Trophoblast cell (in vitro differentiated cells and primary cell): Measurements from ENCODE around the gene ZCCHC8.

Experiments used
- DNase-seq, 2 donors: peaks; one replicate each; pipeline ENCODE4 v3.0.0-alpha.2; 2016
- H2AFZ ChIP-seq: 2 replicates; pipeline ENCODE4 v1.6.1; 2013; ENCODE audit warnings: low read length, moderate library complexity, mild to moderate bottlenecking; ENCODE audit not compliant: insufficient read depth, poor library complexity
- H2AK5ac ChIP-seq: 2 replicates; pipeline ENCODE4 v1.6.1; 2013; ENCODE audit warnings: mild to moderate bottlenecking, low read length
- H2BK120ac ChIP-seq: 2 replicates; pipeline ENCODE4 v1.6.1; 2013; ENCODE audit warnings: low read length, mild to moderate bottlenecking, moderate library complexity; ENCODE audit not compliant: insufficient read depth, poor library complexity
- H2BK12ac ChIP-seq: 2 replicates; pipeline ENCODE4 v1.6.1; 2013; ENCODE audit warnings: mild to moderate bottlenecking, low read length, moderate library complexity
- H2BK5ac ChIP-seq: 2 replicates; pipeline ENCODE4 v1.6.1; 2013; ENCODE audit warnings: low read length, low read depth, moderate library complexity, mild to moderate bottlenecking; ENCODE audit not compliant: poor library complexity
- H3K14ac ChIP-seq: 2 replicates; pipeline ENCODE4 v1.6.1; 2013; ENCODE audit warnings: mild to moderate bottlenecking, low read length
- H3K18ac ChIP-seq: 2 replicates; pipeline ENCODE4 v1.6.1; 2013; ENCODE audit warnings: mild to moderate bottlenecking, low read length
- H3K23ac ChIP-seq: 2 replicates; pipeline ENCODE4 v1.6.1; 2013; ENCODE audit warnings: low read length
- H3K27ac ChIP-seq: 2 replicates; pipeline ENCODE4 v1.5.1; 2013; ENCODE audit warnings: low read depth, mild to moderate bottlenecking, inconsistent platforms, low read length, moderate library complexity
- H3K27me3 ChIP-seq: 2 replicates; pipeline ENCODE4 v1.6.1; 2013; ENCODE audit warnings: inconsistent platforms, mild to moderate bottlenecking, low read length, moderate library complexity; ENCODE audit not compliant: insufficient read depth
- H3K36me3 ChIP-seq, 2 experiments: 1 replicate in 1 of 2; 2 replicates in 1 of 2; pipeline ENCODE4 v1.6.1; 2013; ENCODE audit warnings: low read length in 2 of 2, mild to moderate bottlenecking in 2 of 2, moderate library complexity in 1 of 2; ENCODE audit not compliant: insufficient read depth in 2 of 2, control insufficient read depth in 1 of 2
- H3K4ac ChIP-seq: 2 replicates; pipeline ENCODE4 v1.6.1; 2013; ENCODE audit warnings: low read depth, mild to moderate bottlenecking, low read length, moderate library complexity
- H3K4me1 ChIP-seq, 2 experiments: 1 replicate in 1 of 2; 2 replicates in 1 of 2; pipeline ENCODE4 v1.6.1; 2013; ENCODE audit warnings: low read length in 2 of 2, mild to moderate bottlenecking in 2 of 2, moderate library complexity in 1 of 2; ENCODE audit not compliant: insufficient read depth in 2 of 2, control insufficient read depth in 1 of 2
- H3K4me2 ChIP-seq: 2 replicates; pipeline ENCODE4 v1.6.1; 2013; ENCODE audit warnings: inconsistent platforms, mild to moderate bottlenecking, low read length, moderate library complexity
- H3K4me3 ChIP-seq: 2 replicates; pipeline ENCODE4 v1.5.1; 2013; ENCODE audit warnings: mild to moderate bottlenecking, low read depth, low read length, inconsistent platforms
- H3K79me1 ChIP-seq: one replicate; pipeline ENCODE4 v1.6.1; 2013; ENCODE audit warnings: low read length
- H3K79me2 ChIP-seq: 2 replicates; pipeline ENCODE4 v1.6.1; 2013; ENCODE audit warnings: low read length, mild to moderate bottlenecking; ENCODE audit not compliant: control insufficient read depth, insufficient read depth, poor library complexity
- H3K9ac ChIP-seq: 2 replicates; pipeline ENCODE4 v1.6.1; 2013; ENCODE audit warnings: mild to moderate bottlenecking, low read length
- H3K9me3 ChIP-seq: 2 replicates; pipeline ENCODE4 v1.6.1; 2013; ENCODE audit warnings: low read depth, mild to moderate bottlenecking, control low read depth, inconsistent platforms, low read length; ENCODE audit not compliant: insufficient read depth
- H4K12ac ChIP-seq: 2 replicates; pipeline ENCODE4 v1.6.1; 2013; ENCODE audit warnings: low read depth, mild to moderate bottlenecking, low read length, moderate library complexity
- H4K8ac ChIP-seq: 2 replicates; pipeline ENCODE4 v1.6.1; 2013; ENCODE audit warnings: low read depth, mild to moderate bottlenecking, low read length, moderate library complexity
- H4K91ac ChIP-seq: one replicate; pipeline ENCODE4 v1.6.1; 2013; ENCODE audit warnings: low read depth, mild to moderate bottlenecking, low read length, moderate library complexity
- WGBS: extraction: QIAGEN DNeasy Blood & Tissue Kit; methylation state at CpG from one replicate; pipeline ENCODE4 v1.1.7; 2013; ENCODE audit warnings: missing lambda C conversion rate; ENCODE audit not compliant: insufficient read length, insufficient coverage; ENCODE audit errors: extremely low coverage; 5-methylcytosine and 5-hydroxymethylcytosine counted together

ZCCHC8 gene

DNA sequence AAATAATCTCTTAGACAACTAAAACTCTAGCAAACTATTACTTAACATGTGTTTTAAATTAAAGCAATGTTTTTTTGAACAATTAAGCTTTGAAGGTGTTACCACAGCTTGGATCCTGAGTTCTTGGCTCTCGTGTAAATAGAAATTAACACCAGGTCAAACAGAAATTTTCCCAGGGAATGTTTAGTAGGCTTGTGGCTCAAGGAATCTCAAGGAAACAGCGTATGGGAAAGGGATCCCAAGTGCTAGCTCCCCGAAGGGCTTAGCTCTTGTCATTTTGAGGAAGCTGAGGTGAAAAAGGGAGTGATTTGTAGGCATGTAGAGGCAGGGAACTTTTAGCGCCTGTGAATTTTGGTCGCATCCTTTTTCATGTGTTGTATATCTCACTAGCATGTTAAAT lies 37.8 kb upstream of the ZCCHC8 start:
- H3K79me2 ChIP-seq, result no peaks in the 10 kb centered on the region
- no peaks in the 10 kb centered on the region for H3K4me1 ChIP-seq
- no peaks in the 10 kb centered on the region for H3K27me3 ChIP-seq
- no peak overlapping the region for H3K18ac ChIP-seq
- no peaks in the 10 kb centered on the region for H3K79me1 ChIP-seq
- H3K9me3 ChIP-seq, result no peaks in the 10 kb centered on the region
- no peak overlapping the region for H3K14ac ChIP-seq
- no peak overlapping the region for H2BK12ac ChIP-seq
- H3K9ac ChIP-seq, result no peak overlapping the region
- H4K12ac ChIP-seq, result no peak overlapping the region
- no peak overlapping the region for H4K8ac ChIP-seq
- peaks cover 23 to 31% of the 10 kb centered on the region in 2 experiments for H3K36me3 ChIP-seq
- no peak overlapping the region for H3K4me2 ChIP-seq
- no peak overlapping the region for H3K23ac ChIP-seq
- no peak overlapping the region for H3K4ac ChIP-seq
- H3K27ac ChIP-seq, result no peak overlapping the region
- H2AFZ ChIP-seq, result no peak overlapping the region
- H4K91ac ChIP-seq, result no peak overlapping the region
- no peak overlapping the region for H2BK5ac ChIP-seq
- H2AK5ac ChIP-seq, result no peak overlapping the region
- no peak overlapping the region for H2BK120ac ChIP-seq
- no peak for DNase-seq
- H3K4me3 ChIP-seq, result no peak overlapping the region
- WGBS, result no CpG with 5 or more reads among the region's 5 CpGs

DNA sequence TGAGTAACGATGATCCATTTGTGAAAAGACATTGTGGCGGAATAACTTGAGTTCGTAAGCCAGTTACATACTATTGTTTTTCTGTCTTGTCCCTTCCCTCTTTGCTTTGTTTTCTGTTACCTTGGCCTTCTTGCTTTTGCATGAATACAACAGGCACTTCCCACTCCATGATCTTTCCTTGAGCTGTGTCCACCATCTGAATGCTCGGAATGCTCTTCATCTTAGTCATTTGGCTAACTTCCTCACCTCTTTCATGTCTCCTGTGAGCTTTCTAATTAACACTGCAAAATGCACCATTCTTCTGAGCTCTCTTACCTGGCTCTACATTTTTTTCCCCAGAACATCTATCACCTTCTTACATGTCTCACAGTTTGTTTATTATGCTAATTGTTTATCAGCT lies 36.3 kb upstream of the ZCCHC8 start:
- no peak overlapping the region for H3K27ac ChIP-seq
- no peak overlapping the region for H3K4ac ChIP-seq
- no peak overlapping the region for H4K91ac ChIP-seq
- no peak overlapping the region for H2AK5ac ChIP-seq
- no peak overlapping the region for H3K4me3 ChIP-seq
- no peak for DNase-seq
- H4K12ac ChIP-seq, result no peak overlapping the region
- H3K36me3 ChIP-seq, result peaks cover 21 to 29% of the 10 kb centered on the region in 2 experiments
- no peak overlapping the region for H4K8ac ChIP-seq
- H3K9me3 ChIP-seq, result no peaks in the 10 kb centered on the region
- H3K14ac ChIP-seq, result no peak overlapping the region
- no peak overlapping the region for H2BK120ac ChIP-seq
- no peak overlapping the region for H2BK12ac ChIP-seq
- no peaks in the 10 kb centered on the region for H3K4me1 ChIP-seq
- H3K4me2 ChIP-seq, result no peak overlapping the region
- no peak overlapping the region for H3K9ac ChIP-seq
- no peaks in the 10 kb centered on the region for H3K79me1 ChIP-seq
- H3K27me3 ChIP-seq, result no peaks in the 10 kb centered on the region
- H2AFZ ChIP-seq, result no peak overlapping the region
- H3K18ac ChIP-seq, result no peak overlapping the region
- H3K79me2 ChIP-seq, result no peaks in the 10 kb centered on the region
- H3K23ac ChIP-seq, result no peak overlapping the region
- WGBS, result no CpG with 5 or more reads among the region's 4 CpGs
- H2BK5ac ChIP-seq, result no peak overlapping the region

DNA sequence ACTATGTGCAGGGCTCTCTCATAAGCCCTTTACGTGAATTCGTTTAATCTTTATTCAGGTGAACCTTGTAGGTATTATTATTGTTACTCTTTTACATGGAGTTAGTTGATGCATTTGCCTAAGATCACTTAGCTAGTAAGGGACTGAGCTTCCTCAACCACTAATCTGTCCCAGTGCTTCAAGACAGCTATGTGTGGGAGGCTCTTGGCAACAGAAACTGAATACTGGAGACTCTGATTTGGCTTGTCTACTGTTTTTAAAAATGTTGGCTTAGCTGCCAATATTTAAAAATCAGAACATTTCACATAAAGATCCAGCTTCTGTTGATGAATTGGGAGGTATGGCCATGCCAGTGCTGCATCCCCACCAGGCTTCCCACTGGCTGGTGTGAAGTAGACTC lies 33.1 kb upstream of the ZCCHC8 start:
- no peak for DNase-seq
- Histone ChIP-seq H2BK12ac (no peak overlapping the region), H3K9me3 (no peaks in the 10 kb centered on the region), H3K9ac (no peak overlapping the region), H3K4me2 (no peak overlapping the region), H4K12ac (no peak overlapping the region), H2AFZ (no peak overlapping the region), H3K23ac (no peak overlapping the region), H2BK120ac (no peak overlapping the region), H3K4me1 (no peaks in the 10 kb centered on the region), H2BK5ac (no peak overlapping the region), H2AK5ac (no peak overlapping the region), H3K27me3 (no peaks in the 10 kb centered on the region), H3K4me3 (no peak overlapping the region), H4K8ac (no peak overlapping the region), H3K14ac (no peak overlapping the region), H3K4ac (no peak overlapping the region), H3K27ac (no peak overlapping the region), H3K36me3 (peaks cover 13 to 16% of the 10 kb centered on the region in 2 experiments), H4K91ac (no peak overlapping the region), H3K79me2 (no peaks in the 10 kb centered on the region), H3K18ac (no peak overlapping the region), H3K79me1 (no peaks in the 10 kb centered on the region)
- WGBS, result no CpG with 5 or more reads among the region's 2 CpGs

DNA sequence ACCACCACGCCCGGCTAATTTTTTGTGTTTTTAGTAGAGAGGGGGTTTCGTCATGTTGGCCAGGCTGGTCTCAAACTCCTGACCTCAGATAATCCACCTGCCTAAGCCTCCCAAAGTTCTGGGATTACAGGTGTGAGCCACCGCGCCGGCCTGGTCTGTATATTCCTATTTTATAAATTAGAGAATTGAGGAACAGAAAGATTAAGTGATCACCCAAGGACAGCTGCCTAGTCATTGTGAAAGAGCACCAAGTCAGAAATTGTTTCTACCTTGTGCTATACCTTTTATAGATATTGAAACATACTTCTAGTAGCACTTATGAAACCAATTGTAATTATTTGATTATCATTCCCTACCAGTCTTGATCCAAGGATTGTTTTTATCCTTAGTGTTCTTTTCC lies 28.3 kb upstream of the ZCCHC8 start:
- H3K23ac ChIP-seq, result no peak overlapping the region
- DNase-seq, result no peak
- no peak overlapping the region for H3K4ac ChIP-seq
- peaks cover 3 to 5% of the 10 kb centered on the region in 2 experiments for H3K36me3 ChIP-seq
- no peak overlapping the region for H3K4me3 ChIP-seq
- H3K4me2 ChIP-seq, result no peak overlapping the region
- no peak overlapping the region for H2BK12ac ChIP-seq
- WGBS, result no CpG with 5 or more reads among the region's 6 CpGs
- H4K12ac ChIP-seq, result no peak overlapping the region
- H3K4me1 ChIP-seq, result no peaks in the 10 kb centered on the region
- H3K79me2 ChIP-seq, result peaks cover 12% of the 10 kb centered on the region
- H3K27ac ChIP-seq, result no peak overlapping the region
- no peak overlapping the region for H3K14ac ChIP-seq
- peaks cover 10% of the 10 kb centered on the region for H3K79me1 ChIP-seq
- H2BK5ac ChIP-seq, result no peak overlapping the region
- no peak overlapping the region for H4K8ac ChIP-seq
- H3K18ac ChIP-seq, result no peak overlapping the region
- H4K91ac ChIP-seq, result no peak overlapping the region
- H3K27me3 ChIP-seq, result no peaks in the 10 kb centered on the region
- H2AFZ ChIP-seq, result no peak overlapping the region
- no peak overlapping the region for H2AK5ac ChIP-seq
- no peak overlapping the region for H3K9ac ChIP-seq
- H3K9me3 ChIP-seq, result no peaks in the 10 kb centered on the region
- no peak overlapping the region for H2BK120ac ChIP-seq
